ENCODE results near the gene TNPO2.

DNA sequence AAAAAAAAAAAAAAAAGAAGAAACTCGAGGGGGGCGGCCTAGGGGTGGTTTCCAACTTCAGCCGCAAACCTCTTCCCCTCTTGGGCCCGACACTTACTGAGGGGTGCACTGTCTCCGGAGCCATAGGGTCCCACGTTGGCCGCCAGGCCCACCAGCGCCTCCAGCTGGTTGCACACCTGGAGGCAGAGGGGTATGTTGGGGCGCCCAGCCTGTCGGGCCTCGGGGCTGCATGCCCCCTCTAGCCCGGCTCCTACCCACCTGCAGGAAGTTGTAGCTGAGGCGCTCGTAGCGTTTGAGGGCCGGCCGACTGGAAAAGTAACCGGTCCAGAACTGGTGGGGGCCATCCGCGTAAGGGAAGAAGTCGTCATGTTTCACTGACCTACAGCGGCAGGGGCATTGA is 65.8 kb downstream of the TNPO2 start:
- no peak for TF ChIP-seq POLR2A (IDR thresholded peaks at IDR 0.05; ENCODE audit: low read depth, low read length)
- TF ChIP-seq POLR2AphosphoS5 (IDR thresholded peaks at IDR 0.05; ENCODE audit: low read depth, low read length): no peak

All from GM12892 (cell line).